Suprapubic skin (tissue), 4 donors: ENCODE data around the gene CCZ1.
"Not testable (repeated sequence)": the region's sequence is repeated elsewhere in the genome, so short reads cannot be mapped to it uniquely, and the experiment has no call there.

Source experiments
- CTCF ChIP-seq, 2 donors: fragments of 200-600 bp in 1 of 2; fragments of 450-650 bp in 1 of 2; sonication (generic) in 1 of 2; IDR thresholded peaks; one replicate each; pipeline ENCODE4 v1.5.1; 2016 to 2019; ENCODE audit warnings: antibody characterized with exemption in 2 of 2, mild to moderate bottlenecking in 1 of 2, moderate library complexity in 1 of 2
- EP300 ChIP-seq: sonication (generic); formaldehyde crosslinking; IDR thresholded peaks from one replicate; pipeline ENCODE4 v1.6.1; 2017; ENCODE audit warnings: antibody characterized with exemption
- POLR2A ChIP-seq, 2 donors: fragments of 450-650 bp; IDR thresholded peaks; one replicate each; pipeline ENCODE4 v1.6.1; 2017; ENCODE audit warnings: antibody characterized with exemption in 2 of 2, mild to moderate bottlenecking in 2 of 2, moderate library complexity in 2 of 2
- POLR2AphosphoS5 ChIP-seq, 3 donors: sonication (generic); formaldehyde crosslinking; IDR thresholded peaks; one replicate each; pipeline ENCODE4 v1.6.1; 2017; ENCODE audit warnings: antibody characterized with exemption in 3 of 3

GRCh38 chr7:5931250-5931649 is 32.7 kb downstream of the CCZ1 start:
- TF ChIP-seq CTCF (IDR thresholded peaks at IDR 0.05); POLR2A (IDR thresholded peaks at IDR 0.05); POLR2AphosphoS5 (IDR thresholded peaks at IDR 0.05); EP300: not testable (repeated sequence)
